HG02885 (cell line): Measurements from ENCODE around the gene DGLUCY.
A peak's percentile ranks its signal among the peaks of the same experiment; 100 is the strongest.
"Not testable (repeated sequence)": the region's sequence is repeated elsewhere in the genome, so short reads cannot be mapped to it uniquely, and the experiment has no call there.

Experiments
- ATAC-seq: cut with Tn5 transposase; IDR thresholded peaks from one replicate; pipeline ENCODE4 v1.9.1; 2021; ENCODE audit warnings: mild to moderate bottlenecking; ENCODE audit not compliant: unreplicated experiment, poor library complexity

Gene DGLUCY

DNA sequence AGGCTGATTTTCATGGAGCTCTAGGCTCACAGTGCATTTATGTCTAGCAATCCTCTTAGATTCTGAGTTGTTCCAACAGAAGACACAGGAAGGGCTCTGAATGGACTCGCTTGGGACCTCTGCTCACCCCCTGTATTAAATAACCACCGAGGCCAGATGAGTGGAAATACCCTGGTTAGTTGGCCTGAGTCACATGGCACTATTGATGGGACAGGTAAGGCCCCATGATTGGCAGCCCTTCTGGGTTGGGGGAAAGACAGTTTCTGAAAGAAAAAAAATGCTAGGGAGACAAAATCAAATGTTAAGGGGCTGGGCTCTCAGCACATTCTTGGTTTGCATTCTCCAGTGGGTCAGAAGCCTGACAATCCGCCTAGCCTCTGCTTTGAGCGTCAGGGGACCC is 14.8 kb downstream of the DGLUCY start:
- no peak for ATAC-seq

DNA sequence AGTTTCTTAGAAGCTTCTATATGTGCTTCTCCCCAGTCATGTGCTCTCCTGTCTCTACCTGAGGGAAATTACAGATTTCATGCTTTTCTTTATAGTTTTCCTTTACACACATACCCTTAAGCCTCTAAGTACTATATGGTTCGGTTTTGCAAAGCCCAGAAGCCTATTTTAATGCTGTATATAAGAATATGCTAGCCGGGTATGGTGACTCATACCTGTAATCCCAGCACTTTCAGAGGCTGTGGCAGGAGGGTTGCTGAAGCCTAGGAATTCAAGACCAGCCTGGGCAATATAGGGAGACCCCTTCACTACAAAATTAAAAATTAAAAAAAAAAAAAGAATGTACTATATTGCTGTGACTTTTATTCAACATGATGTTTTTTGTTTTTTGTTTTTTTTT is 15.4 kb downstream of the DGLUCY start:
- no peak for ATAC-seq

DNA sequence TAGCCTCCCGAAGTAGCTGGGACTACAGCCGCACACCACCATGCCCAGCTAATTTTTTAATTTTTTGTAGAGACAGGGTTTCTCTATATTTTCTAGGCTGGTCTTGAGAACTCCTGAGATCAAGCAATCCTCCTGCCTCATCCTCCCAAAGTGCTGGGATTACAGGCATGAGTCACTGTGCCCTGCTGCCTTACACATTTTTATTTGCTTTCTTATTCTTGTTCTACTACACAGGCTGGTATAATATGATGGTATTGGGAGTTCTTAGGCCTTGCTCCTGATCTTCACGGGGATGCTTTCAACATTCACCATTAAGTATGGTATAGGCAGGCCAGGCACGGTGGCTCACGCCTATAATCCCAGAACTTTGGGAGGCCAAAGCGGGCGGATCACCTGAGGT is 21.2 kb downstream of the DGLUCY start:
- ATAC-seq, result no peak

DNA sequence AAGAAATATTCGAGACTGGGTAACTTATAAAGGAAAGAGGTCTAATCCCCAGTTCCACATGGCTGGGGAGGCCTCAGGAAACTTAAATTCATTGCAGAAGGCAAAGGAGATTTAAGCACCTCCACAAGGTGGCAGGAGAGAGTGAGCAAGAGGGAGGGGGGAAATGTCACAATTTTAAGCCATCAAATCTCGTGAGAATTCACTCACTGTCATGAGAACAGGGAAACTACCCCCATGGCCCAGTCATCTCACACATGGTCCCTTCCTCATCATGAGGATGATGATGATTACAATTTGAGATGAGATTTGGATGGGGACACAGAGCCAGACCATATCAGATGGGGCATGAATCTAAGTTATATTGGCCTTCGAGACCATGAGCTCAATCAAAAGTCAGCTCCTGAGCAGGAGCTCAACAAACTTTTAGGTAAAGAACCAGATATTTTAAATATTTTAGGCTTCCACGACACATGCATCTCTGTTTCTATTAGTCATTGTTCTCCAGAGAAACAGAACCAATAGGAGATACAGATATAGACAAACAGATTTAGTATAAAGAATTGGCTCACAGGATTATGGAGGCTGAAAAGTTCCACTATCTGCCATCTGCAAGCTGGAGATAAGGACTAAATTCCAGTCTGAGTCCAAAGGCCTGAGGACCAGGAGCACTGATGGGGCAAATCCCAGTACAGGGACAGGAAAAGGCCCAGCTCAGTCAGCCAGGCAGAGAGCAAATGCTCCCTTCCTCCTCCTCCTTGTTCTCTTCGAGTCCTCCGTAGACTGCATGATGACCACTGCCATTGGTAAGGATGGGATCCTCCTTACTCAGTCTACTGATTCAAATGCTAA is 24.9 kb downstream of the DGLUCY start:
- no peak for ATAC-seq

GRCh38 chr14:91139776-91140175 is 25.9 kb downstream of the DGLUCY start:
- no peak for ATAC-seq

- ATAC-seq, result no peak
These were observed 26.8 kb downstream of the DGLUCY start for GRCh38 chr14:91140672-91141071.

DNA sequence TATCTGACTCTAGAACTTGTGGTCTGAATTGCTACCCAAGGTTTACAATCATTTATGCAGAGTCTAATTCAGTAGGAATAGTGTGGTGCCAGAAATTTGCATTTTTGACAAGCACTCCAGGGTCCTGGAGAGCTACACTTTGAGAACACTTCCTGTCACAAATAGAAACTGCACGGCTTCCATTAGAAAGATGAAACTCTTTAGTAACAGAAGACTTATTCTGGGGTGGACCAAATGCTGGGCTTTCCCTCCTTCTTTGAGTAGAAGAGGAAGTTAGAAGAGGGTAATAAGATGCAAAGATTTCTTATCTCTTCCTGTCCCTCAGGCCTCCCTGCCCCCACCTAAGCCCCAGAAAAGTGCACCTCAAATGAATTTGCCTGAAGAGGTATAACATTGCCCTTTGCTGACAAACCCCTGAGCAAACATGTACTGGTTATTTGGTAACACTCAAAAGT is 28.4 kb downstream of the DGLUCY start:
- ATAC-seq, result peak; percentile 83

DNA sequence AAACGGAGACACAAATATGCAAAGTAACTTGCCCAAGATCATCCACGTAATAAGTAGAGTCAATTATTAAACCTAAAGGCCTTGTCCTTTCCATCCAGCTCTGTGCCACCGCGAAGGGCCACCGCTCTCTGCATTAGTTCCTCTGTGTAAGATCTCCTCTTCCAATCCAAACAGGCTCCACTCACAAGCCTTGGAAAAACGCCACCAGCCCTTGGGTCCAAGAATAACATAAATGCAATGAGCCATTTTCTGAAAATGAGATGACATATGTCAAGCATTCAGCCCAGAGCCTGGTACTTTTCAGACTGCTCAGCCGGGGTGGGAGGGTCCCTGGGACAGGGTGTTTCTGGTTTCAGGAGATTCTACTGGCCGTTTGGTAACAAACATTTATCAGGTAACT is 30.0 kb downstream of the DGLUCY start:
- no peak for ATAC-seq

DNA sequence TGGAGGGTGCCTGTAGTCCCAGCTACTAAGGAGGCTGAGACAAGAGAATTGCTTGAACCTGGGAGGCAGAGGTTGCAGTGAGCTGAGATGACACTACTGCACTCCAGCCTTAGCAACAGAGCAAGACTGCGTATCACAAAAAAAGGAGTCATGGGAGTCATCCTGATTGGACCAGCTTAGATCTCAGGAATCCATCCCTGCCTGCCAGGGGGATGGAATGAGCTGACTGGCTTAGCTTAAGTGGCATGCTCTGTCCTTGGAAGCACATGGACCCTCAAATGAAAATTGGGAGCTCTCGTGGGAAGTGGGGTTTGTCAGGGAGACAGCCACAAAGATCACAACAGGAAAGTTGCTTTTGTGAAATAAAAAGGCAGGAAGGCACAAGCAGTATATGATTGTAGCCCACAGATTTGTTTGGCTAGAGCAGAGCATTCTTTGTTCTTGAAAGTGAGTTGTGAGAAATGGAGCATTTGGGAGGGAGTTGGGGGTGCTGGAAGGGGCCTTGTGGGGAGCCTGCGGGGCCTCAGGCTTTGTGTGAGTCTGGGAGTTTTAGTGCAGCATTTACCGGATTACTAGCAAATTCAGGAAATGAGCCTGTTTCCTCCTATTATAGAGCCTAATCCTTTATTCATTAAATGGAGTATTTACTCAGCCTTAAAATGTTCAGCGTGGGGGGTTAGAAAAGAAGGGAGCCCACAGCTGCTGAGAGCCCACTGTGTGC is 30.7 kb downstream of the DGLUCY start:
- no peak for ATAC-seq

DNA sequence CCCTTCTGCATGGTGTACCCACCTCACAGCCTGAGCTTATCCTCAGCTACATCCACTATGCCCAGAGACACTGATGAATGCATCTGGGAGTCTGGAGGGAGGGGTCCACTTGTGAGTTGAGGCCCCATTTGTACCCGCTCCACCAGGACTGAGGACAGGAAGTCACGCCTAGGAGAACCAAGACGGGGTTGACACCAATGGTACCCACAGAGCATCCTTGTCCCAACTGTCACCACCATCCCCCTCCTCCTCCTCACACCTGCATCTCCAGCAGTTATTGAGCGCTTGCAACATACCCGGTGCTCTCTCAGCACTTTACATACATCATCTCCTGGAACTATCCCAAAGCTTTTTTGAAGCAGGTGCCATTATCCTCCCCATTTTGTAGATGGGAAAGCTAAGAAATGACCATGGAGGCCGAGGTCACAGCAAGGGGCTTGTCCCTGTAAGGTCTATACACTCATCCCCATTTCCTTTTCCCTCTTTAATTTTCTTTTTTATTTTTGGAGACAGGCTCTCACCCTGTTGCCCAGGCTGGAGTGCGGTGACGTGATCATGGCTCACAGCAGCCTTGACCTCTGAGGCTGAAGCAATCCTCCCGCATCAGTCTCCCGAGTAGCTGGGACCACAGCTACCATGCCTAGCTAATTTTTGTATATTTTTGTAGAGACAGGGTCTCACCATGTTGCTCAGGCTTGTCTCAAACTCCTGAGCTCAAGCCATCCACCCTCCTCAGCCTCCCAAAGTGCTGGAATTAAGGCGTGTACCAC is 31.7 kb downstream of the DGLUCY start:
- ATAC-seq, result no peak

GRCh38 chr14:91146661-91147060 is 32.8 kb downstream of the DGLUCY start:
- no peak for ATAC-seq

DNA sequence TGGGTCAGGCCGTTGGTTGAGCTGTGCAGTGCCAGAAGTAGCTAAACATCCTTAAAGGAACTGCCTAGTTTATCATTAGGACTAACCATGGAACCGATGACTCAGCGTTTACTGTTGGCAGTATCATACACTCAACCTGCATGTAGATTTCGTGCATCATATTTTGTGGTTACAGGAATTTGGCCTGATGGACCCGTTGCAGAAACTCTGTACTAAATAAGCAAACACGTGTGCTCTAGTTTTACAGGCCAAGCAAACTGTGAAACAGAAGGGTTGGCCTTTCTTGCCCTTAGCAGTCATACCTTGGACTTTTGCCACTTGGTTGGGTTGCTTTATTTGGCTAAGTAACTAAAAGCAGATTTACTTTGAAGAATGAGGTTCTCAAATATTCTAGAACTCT is 35.6 kb downstream of the DGLUCY start:
- no peak for ATAC-seq

GRCh38 chr14:91152499-91152898 is 38.6 kb downstream of the DGLUCY start:
- no peak for ATAC-seq

DNA sequence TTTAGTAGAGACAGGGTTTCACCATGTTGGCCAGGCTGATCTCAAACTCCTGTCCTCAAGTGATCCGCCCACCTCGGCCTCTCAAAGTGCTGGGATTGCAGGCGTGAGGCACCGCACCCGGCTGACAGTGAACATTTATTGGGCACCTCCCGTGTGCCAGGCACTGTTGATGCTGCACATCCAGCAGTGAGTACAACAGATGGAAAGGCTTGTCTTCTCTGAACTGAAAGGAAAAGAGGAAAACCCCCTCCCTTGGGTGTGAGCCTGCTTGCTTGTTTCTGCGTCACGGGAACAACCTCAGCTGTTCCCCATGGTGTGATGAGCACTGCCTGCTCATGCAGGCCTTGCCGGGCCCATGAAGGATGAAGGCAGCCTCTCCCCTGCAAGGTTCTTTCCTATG is 39.5 kb downstream of the DGLUCY start:
- ATAC-seq, result no peak

GRCh38 chr14:91154851-91155625 is 41.2 kb downstream of the DGLUCY start:
- ATAC-seq, result no peak

DNA sequence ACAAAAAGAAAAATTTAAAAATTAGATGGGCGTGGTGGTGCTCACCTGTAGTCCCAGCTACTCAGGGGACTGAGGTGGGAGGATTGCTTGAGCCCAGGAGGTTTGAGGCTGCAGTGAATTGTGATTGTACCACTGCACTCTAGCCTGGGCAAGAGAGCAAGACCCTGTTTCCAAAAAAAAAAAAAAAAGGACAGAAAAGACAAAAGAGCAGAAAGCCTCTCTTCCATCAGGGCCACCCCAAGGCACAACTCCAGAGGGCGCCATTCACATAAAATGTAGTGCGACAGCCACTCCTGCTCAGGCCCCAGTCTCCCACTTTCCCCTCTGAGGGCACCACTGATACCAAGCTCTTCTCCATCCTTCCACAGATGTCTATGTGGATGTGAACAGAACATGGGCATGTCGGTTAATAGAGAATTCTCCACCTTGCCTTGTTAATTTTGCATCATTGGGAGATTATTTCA is 41.8 kb downstream of the DGLUCY start:
- ATAC-seq, result no peak

DNA sequence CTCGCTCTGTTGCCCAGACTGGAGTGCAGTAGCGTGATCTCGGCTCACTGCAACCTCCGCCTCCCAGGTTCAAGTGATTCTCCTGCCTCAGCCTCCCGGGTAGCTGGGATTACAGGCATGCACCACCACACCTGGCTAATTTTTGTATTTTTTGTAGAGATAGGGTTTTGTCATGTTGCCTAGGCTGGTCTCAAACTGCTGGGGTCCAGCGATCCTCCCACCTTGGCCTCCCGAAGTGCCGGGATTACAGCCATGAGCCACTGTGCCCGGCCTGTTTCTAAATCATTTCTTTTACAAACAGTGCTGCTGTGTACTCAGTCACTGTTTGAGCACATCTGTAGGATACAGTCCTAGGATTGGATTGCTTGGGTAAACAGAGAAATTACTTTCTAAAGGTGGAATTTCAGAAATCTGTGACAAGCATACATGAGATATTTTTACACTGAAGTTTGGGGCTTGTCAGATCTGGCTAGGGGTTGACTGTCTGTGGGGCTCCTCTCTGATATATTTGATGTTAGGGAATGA is 42.3 kb downstream of the DGLUCY start:
- not testable (repeated sequence) for ATAC-seq

- not testable (repeated sequence) for ATAC-seq
These were observed 43.0 kb downstream of the DGLUCY start for GRCh38 chr14:91156877-91157276.

GRCh38 chr14:91158091-91158790 is 44.4 kb downstream of the DGLUCY start:
- no peak for ATAC-seq
